Activated CD8-positive, alpha-beta T cell treated with anti-CD3 and anti-CD28 coated beads for 36 hours (primary cell): Measurements from ENCODE around the gene PEAK1. TPM values are rescaled to one million over a fixed set of nuclear protein-coding genes. Genes with fewer than 3 reads are reported as not detected.

Source experiments
- ATAC-seq: fragments of 200-7000 bp; cut with Tn5 transposase; one replicate; pipeline ENCODE4 v1.10.0; 2021; ENCODE audit warnings: mild to moderate bottlenecking, moderate library complexity
- CTCF ChIA-PET: fragments of 350-600 bp; sonication (Branson Sonifier 250); formaldehyde crosslinking; loops from one replicate; lab custom pipeline; 2021; ENCODE audit warnings: antibody characterized with exemption; lab: Charles Lee
- POLR2A ChIA-PET: fragments of 350-600 bp; sonication (Branson Sonifier 250); formaldehyde crosslinking; loops from one replicate; lab custom pipeline; 2021; ENCODE audit warnings: antibody characterized with exemption; lab: Charles Lee
- DNase-seq: peaks from one replicate; pipeline ENCODE4 v3.0.0-alpha.2; 2020
- H3K27ac Mint-ChIP-seq: one replicate; pipeline ENCODE4 v1.8.0; 2021; ENCODE audit warnings: mild to moderate bottlenecking, mixed read lengths
- H3K27me3 Mint-ChIP-seq: one replicate; pipeline ENCODE4 v1.8.0; 2021; ENCODE audit warnings: mixed read lengths
- H3K36me3 Mint-ChIP-seq: one replicate; pipeline ENCODE4 v1.8.0; 2021; ENCODE audit warnings: low read depth, mixed read lengths
- H3K4me1 Mint-ChIP-seq: one replicate; pipeline ENCODE4 v1.8.0; 2021; ENCODE audit warnings: low read depth, mixed read lengths
- H3K4me3 Mint-ChIP-seq: one replicate; pipeline ENCODE4 v1.8.0; 2021; ENCODE audit warnings: mild to moderate bottlenecking, moderate library complexity, mixed read lengths
- H3K9me3 Mint-ChIP-seq: one replicate; pipeline ENCODE4 v1.8.0; 2021; ENCODE audit warnings: mixed read lengths
- intact Hi-C: fragments of 100-400 bp; cut with micrococcal nuclease; formaldehyde crosslinking; loops from one replicate; pipeline ENCODE4 v1.10.0; 2022
- total RNA-seq, 2 experiments: library from RNA; stranded (reverse); gene quantifications; one replicate each; pipeline ENCODE4 v1.2.3, GENCODE V29; 2021
- TF ChIP-seq, protein P1 (sequence below): fragments of 200-600 bp; IDR thresholded peaks from one replicate; pipeline ENCODE4 v1.8.0; 2022; ENCODE audit warnings: antibody characterized with exemption, mild to moderate bottlenecking

The PEAK1 gene
- total RNA-seq, 2 experiments from 2014 or later: 32.1 to 36.1 TPM

DNA sequence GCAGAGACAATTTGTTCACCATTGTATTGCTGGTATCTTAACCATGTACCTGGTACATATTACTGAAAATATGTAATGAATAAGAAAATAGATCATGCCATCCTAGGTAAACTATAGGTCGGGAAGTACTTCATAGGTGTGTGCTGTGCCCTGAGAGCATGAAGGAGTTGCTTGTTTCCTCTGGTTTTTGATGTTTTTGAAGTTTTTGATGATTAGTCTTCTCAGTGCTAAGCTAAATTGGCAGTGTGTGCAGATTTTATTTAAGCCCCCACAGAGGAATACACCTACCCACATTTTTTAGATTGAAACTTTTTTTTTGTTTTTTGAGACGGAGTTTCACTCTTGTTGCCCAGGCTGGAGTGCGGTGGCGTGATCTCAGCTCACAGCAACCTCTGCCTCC, 17.4 kb upstream of the PEAK1 start:
- Mint-ChIP-seq H3K27ac (peak overlapping the region; percentile 40), H3K27me3 (no peaks in the 10 kb centered on the region), H3K4me3 (no peak overlapping the region), H3K9me3 (no peaks in the 10 kb centered on the region), H3K36me3 (peaks cover 1% of the 10 kb centered on the region), H3K4me1 (peaks cover 34% of the 10 kb centered on the region)
- ATAC-seq (no peak), DNase-seq (no peak)
- CTCF ChIA-PET: interaction anchor here (1.3 kb wide), 1 partner anchor 106 kb away, joined by 4 read pairs; no protein-coding TSS in a partner anchor
- POLR2A ChIA-PET: no interaction called here
- TF ChIP-seq, protein P1, sequence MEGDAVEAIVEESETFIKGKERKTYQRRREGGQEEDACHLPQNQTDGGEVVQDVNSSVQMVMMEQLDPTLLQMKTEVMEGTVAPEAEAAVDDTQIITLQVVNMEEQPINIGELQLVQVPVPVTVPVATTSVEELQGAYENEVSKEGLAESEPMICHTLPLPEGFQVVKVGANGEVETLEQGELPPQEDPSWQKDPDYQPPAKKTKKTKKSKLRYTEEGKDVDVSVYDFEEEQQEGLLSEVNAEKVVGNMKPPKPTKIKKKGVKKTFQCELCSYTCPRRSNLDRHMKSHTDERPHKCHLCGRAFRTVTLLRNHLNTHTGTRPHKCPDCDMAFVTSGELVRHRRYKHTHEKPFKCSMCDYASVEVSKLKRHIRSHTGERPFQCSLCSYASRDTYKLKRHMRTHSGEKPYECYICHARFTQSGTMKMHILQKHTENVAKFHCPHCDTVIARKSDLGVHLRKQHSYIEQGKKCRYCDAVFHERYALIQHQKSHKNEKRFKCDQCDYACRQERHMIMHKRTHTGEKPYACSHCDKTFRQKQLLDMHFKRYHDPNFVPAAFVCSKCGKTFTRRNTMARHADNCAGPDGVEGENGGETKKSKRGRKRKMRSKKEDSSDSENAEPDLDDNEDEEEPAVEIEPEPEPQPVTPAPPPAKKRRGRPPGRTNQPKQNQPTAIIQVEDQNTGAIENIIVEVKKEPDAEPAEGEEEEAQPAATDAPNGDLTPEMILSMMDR: no peak
- intact Hi-C loops: no loop called here

DNA sequence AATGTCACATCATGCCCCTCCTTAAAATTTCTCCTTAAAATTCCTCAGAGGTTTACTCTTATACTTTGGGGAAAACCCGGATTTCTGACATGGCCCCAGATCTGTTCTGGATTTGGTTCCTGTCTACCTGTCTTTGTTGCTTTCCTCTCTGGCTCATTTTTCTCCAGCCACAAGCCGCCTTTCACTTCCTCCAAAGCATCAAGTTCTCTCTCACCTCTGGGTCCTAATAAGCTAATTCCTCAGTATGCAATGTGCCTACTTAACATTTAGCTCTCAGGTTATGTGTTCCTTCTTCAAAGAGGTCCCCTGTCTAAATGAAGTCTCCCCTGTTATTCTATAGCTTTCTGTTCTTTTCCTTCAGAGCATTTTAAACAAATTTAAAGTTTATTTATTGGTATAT, 16.9 kb upstream of the PEAK1 start:
- ATAC-seq: no peak
- intact Hi-C loops: no loop called here
- CTCF ChIA-PET: interaction anchor here (1.3 kb wide), 1 partner anchor 107 kb away, joined by 4 read pairs; no protein-coding TSS in a partner anchor

DNA sequence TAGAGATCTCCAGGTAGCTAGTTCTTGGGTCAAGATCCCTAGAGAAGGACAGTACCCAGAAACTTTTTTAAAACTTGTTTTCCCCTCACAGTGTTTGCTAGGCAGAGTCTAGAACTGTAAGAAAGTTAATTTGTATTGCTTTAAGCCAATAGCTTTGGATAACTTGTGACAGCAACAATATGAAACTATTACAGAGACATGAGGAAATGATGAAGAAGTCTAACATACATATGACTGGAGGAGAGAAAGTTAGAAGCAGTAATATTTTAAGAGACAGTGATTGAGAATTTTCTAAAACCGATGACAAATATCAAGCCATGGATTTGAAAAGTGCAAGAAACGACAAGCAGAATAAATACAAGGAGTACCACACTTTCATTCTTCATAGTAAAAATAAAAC, 10.7 kb upstream of the PEAK1 start:
- intact Hi-C loops: no loop called here
- no peak for DNase-seq
- no peak overlapping the region for H3K27ac Mint-ChIP-seq
- H3K36me3 Mint-ChIP-seq: peaks cover 4% of the 10 kb centered on the region
- ChIA-PET CTCF (interaction anchor here (0.8 to 1.2 kb wide), 6 partner anchors 9 to 312 kb away, joined by 3 to 5 read pairs (median 4); no protein-coding TSS in a partner anchor), POLR2A (interaction anchor here (0.6 to 1.0 kb wide), 3 partner anchors 9 to 417 kb away, joined by 3 to 5 read pairs (median 3); partner anchors contain the start of gene PEAK1)
- H3K9me3 Mint-ChIP-seq: no peaks in the 10 kb centered on the region
- H3K4me3 Mint-ChIP-seq: no peak overlapping the region
- ATAC-seq: no peak
- H3K27me3 Mint-ChIP-seq: no peaks in the 10 kb centered on the region
- TF ChIP-seq, protein P1: no peak
- peaks cover 36% of the 10 kb centered on the region for H3K4me1 Mint-ChIP-seq

More for the DNA sequence above, 16.9 kb upstream of the PEAK1 start:
- Mint-ChIP-seq H3K4me3 (no peak overlapping the region), H3K9me3 (no peaks in the 10 kb centered on the region), H3K4me1 (peaks cover 32% of the 10 kb centered on the region), H3K27ac (peak overlapping the region; percentile 40), H3K36me3 (peaks cover 1% of the 10 kb centered on the region), H3K27me3 (no peaks in the 10 kb centered on the region)
- TF ChIP-seq, protein P1: no peak
- no peak for DNase-seq
- POLR2A ChIA-PET: no interaction called here

DNA sequence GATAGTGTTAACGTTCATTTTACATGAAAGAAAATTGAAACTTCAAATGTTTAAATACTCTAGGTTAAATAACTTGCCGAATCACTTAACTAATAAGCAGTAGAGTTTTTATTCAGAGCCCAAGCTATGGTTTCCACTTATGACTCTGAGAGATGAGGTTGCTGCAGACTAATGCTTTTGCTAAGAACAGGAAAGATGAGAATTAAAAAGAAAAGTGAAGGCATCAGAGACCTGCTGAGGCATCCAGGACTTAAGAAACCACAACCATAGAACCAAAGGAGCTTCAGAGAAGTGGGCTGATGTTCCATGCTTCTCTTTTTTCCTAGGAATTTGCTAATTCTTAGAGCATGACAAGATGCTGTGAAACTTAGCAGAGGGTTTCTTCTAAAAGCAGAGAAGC, 10.3 kb upstream of the PEAK1 start:
- DNase-seq: no peak
- TF ChIP-seq, protein P1: no peak
- CTCF ChIA-PET: interaction anchor here (0.8 to 1.2 kb wide), 5 partner anchors 9 to 312 kb away, joined by 3 to 5 read pairs (median 4); no protein-coding TSS in a partner anchor
- Mint-ChIP-seq H3K27me3 (no peaks in the 10 kb centered on the region), H3K4me3 (no peak overlapping the region), H3K27ac (no peak overlapping the region), H3K9me3 (no peaks in the 10 kb centered on the region), H3K4me1 (peaks cover 39% of the 10 kb centered on the region), H3K36me3 (peaks cover 4% of the 10 kb centered on the region)
- intact Hi-C loops: no loop called here
- ATAC-seq: peak; percentile 67
- POLR2A ChIA-PET: interaction anchor here (0.6 to 1.0 kb wide), 3 partner anchors 9 to 417 kb away, joined by 3 to 5 read pairs (median 3); partner anchors contain the start of gene PEAK1

DNA sequence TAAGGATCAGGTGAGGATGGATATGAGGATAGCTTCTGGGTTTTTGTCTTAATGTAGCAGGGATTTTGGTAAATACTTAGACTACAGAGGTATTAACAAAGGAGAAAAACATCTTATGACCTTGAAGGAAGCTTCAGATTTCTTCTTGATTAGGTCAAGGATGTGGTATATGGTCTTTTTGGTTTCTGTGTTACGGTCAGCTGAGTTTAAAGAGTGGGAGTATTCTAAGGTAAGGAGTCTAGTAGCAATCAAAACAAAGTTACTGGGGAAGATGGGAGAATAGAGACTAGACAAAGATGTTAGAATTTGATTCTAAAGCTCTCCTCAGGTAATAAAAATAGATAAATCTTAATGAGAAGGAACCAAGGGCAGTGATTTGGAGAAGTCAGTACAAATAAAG, 7.0 kb upstream of the PEAK1 start:
- CTCF ChIA-PET: interaction anchor here (0.9 kb wide), 1 partner anchor 240 kb away, joined by 3 read pairs; no protein-coding TSS in a partner anchor
- no peaks in the 10 kb centered on the region for H3K9me3 Mint-ChIP-seq

More for the DNA sequence above, 7.0 kb upstream of the PEAK1 start:
- ATAC-seq: no peak
- peaks cover 63% of the 10 kb centered on the region for H3K4me1 Mint-ChIP-seq
- POLR2A ChIA-PET: interaction anchor here (1.1 kb wide), 1 partner anchor 40 kb away, joined by 3 read pairs; no protein-coding TSS in a partner anchor
- DNase-seq: no peak
- H3K4me3 Mint-ChIP-seq: no peak overlapping the region
- H3K27ac Mint-ChIP-seq: peak overlapping the region; percentile 1
- intact Hi-C loops: no loop called here
- TF ChIP-seq, protein P1: no peak
- peaks cover 9% of the 10 kb centered on the region for H3K36me3 Mint-ChIP-seq
- H3K27me3 Mint-ChIP-seq: no peaks in the 10 kb centered on the region
